SK-MEL-5 (cell line): Measurements from ENCODE around the gene GNAS. TPM values are rescaled to one million over a fixed set of nuclear protein-coding genes. Genes with fewer than 3 reads are reported as not detected.

Experiments used
- small RNA-seq, 2 experiments: library from RNA; depleted of rRNA; stranded (forward); fragments of <200 nt; gene quantifications; one replicate each; pipeline ENCODE3, GENCODE V24; 2014
- total RNA-seq: library from RNA; depleted of rRNA; stranded (reverse); fragments of >200 nt; shearing (Covaris generic); gene quantifications from 2 replicates; pipeline ENCODE4 v1.2.3, GENCODE V29; 2014; rRNA removed

Gene GNAS
- total RNA-seq, 1 experiment from 2014 or later: 589 TPM

Small RNAs within 50 kb of the gene (small RNA-seq; reads per million reads assigned to genes)
- gene MIR298 (0 reads per million in 2 experiments), gene RF02127 (0 reads per million in 2 experiments), gene RF02128 (0 reads per million in 2 experiments), gene RF02130 (0 reads per million in 2 experiments), gene RF02131 (0 reads per million in 2 experiments)

Other genes starting within 250 kb of the GNAS start
- gene STX16, start 201.4 kb upstream of the GNAS start, total RNA-seq: 16.9 and 20.0 TPM in 2 replicates
- gene NPEPL1, start 159.9 kb upstream of the GNAS start, total RNA-seq: 3.2 and 3.4 TPM in 2 replicates
- gene GNAS-AS1, start 1.8 kb upstream of the GNAS start, total RNA-seq: 0.55 and 0.90 TPM in 2 replicates
- gene NELFCD, start 128.5 kb downstream of the GNAS start, total RNA-seq: 76.2 and 86.5 TPM in 2 replicates
- gene CTSZ, start 154.5 kb downstream of the GNAS start, total RNA-seq: 187 and 200 TPM in 2 replicates
- gene TUBB1, start 166.7 kb downstream of the GNAS start, total RNA-seq: not detected in 2 replicates
- 96.6 and 107 TPM in 2 replicates for gene ATP5F1E, start 179.6 kb downstream of the GNAS start, total RNA-seq
- 105 and 108 TPM in 2 replicates for gene PRELID3B, start 190.1 kb downstream of the GNAS start, total RNA-seq